NT2/D1 (cell line): ENCODE results near the gene POLR3H.

ENCODE experiments used
- SUZ12 ChIP-seq: IDR thresholded peaks from 2 replicates; pipeline ENCODE4 v1.6.1; 2011; ENCODE audit not compliant: insufficient read length, insufficient read depth; ENCODE audit errors: extremely low read depth
- YY1 ChIP-seq: IDR thresholded peaks from 2 replicates; pipeline ENCODE4 v1.6.1; 2011; ENCODE audit not compliant: insufficient read length, insufficient read depth

GRCh38 chr22:41537203-41537602, 7.1 kb downstream of the POLR3H start:
- TF ChIP-seq SUZ12 (no peak), YY1 (no peak)
